GM21825 (cell line): Measurements from ENCODE around the gene CEP120.
"Not testable (repeated sequence)": the region's sequence is repeated elsewhere in the genome, so short reads cannot be mapped to it uniquely, and the experiment has no call there.

Source experiments
- ATAC-seq: cut with Tn5 transposase; IDR thresholded peaks from one replicate; pipeline ENCODE4 v1.9.1; 2021; ENCODE audit warnings: mild to moderate bottlenecking, moderate library complexity; ENCODE audit not compliant: unreplicated experiment

CEP120 gene

GRCh38 chr5:123391009-123391408 is 32.2 kb downstream of the CEP120 start:
- ATAC-seq: no peak

- no peak for ATAC-seq
Observed at GRCh38 chr5:123389794-123390193, 33.4 kb downstream of the CEP120 start.

GRCh38 chr5:123387313-123387712 is 35.9 kb downstream of the CEP120 start:
- no peak for ATAC-seq

GRCh38 chr5:123382252-123382651 is 41.0 kb downstream of the CEP120 start:
- no peak for ATAC-seq

- no peak for ATAC-seq
Observed at GRCh38 chr5:123371575-123372179, 51.5 kb downstream of the CEP120 start.

- ATAC-seq: no peak
Observed at GRCh38 chr5:123369371-123369968, 53.7 kb downstream of the CEP120 start.

GRCh38 chr5:123367739-123368138 is 55.5 kb downstream of the CEP120 start:
- ATAC-seq: no peak

GRCh38 chr5:123365156-123365555 is 58.0 kb downstream of the CEP120 start:
- no peak for ATAC-seq

- ATAC-seq: no peak
Observed at GRCh38 chr5:123364441-123365155, 58.6 kb downstream of the CEP120 start.

GRCh38 chr5:123360910-123361309 is 62.3 kb downstream of the CEP120 start:
- no peak for ATAC-seq

- no peak for ATAC-seq
Observed at GRCh38 chr5:123360201-123360571, 63.0 kb downstream of the CEP120 start.

- ATAC-seq: no peak
Observed at GRCh38 chr5:123359454-123360200, 63.6 kb downstream of the CEP120 start.

- no peak for ATAC-seq
Observed at GRCh38 chr5:123358751-123359150, 64.5 kb downstream of the CEP120 start.

GRCh38 chr5:123358304-123358703 is 64.9 kb downstream of the CEP120 start:
- ATAC-seq: no peak

GRCh38 chr5:123351820-123352219 is 71.4 kb downstream of the CEP120 start:
- ATAC-seq: no peak

GRCh38 chr5:123351240-123351639 is 72.0 kb downstream of the CEP120 start:
- ATAC-seq: no peak

- no peak for ATAC-seq
Observed at GRCh38 chr5:123350742-123351141, 72.5 kb downstream of the CEP120 start.

GRCh38 chr5:123344816-123345426 is 78.3 kb downstream of the CEP120 start:
- no peak for ATAC-seq

GRCh38 chr5:123340928-123341327 is 82.3 kb downstream of the CEP120 start:
- no peak for ATAC-seq

GRCh38 chr5:123308377-123308776 is 114.8 kb downstream of the CEP120 start:
- not testable (repeated sequence) for ATAC-seq

GRCh38 chr5:123305751-123306150 is 117.5 kb downstream of the CEP120 start:
- ATAC-seq: no peak
